PFSK-1 (cell line): Measurements from ENCODE around the gene SLC9A9.

Source experiments
- FOXP2 ChIP-seq: optimal IDR thresholded peaks from 2 replicates; pipeline ENCODE3; 2011; ENCODE audit warnings: borderline replicate concordance, control low read depth, inconsistent platforms; ENCODE audit not compliant: insufficient read depth; ENCODE audit errors: extremely low read length, extremely low read depth
- POLR2AphosphoS5 ChIP-seq: IDR thresholded peaks from 2 replicates; pipeline ENCODE4 v1.6.1; 2012; ENCODE audit warnings: low read depth, mild to moderate bottlenecking, control low read depth, low read length, moderate library complexity
- REST ChIP-seq, 2 experiments: IDR thresholded peaks; 2 replicates each; pipeline versions ENCODE4 v1.6.1 to v1.8.0; 2011 to 2012; ENCODE audit warnings: low read depth in 2 of 2, low read length in 2 of 2, control low read depth in 1 of 2, inconsistent platforms in 1 of 2, mild to moderate bottlenecking in 1 of 2, moderate library complexity in 1 of 2; ENCODE audit not compliant: insufficient read depth in 1 of 2
- SIN3A ChIP-seq: IDR thresholded peaks from 2 replicates; pipeline ENCODE4 v1.6.1; 2012; ENCODE audit warnings: mild to moderate bottlenecking, low read length, moderate library complexity, borderline replicate concordance; ENCODE audit not compliant: insufficient read depth
- TAF1 ChIP-seq: IDR thresholded peaks from 2 replicates; pipeline ENCODE4 v1.6.1; 2012; ENCODE audit warnings: low read length, control low read depth, borderline replicate concordance; ENCODE audit not compliant: insufficient read depth

The SLC9A9 gene

GRCh38 chr3:143486611-143487010, 361.7 kb downstream of the SLC9A9 start:
- TF ChIP-seq SIN3A: no peak
- TF ChIP-seq FOXP2: no peak
- TF ChIP-seq REST (IDR thresholded peaks at IDR 0.05; ENCODE audit: insufficient read depth in 1 of 2, low read depth in 2 of 2, low read length in 2 of 2): no peak
- TF ChIP-seq TAF1: no peak
- TF ChIP-seq POLR2AphosphoS5: no peak

DNA sequence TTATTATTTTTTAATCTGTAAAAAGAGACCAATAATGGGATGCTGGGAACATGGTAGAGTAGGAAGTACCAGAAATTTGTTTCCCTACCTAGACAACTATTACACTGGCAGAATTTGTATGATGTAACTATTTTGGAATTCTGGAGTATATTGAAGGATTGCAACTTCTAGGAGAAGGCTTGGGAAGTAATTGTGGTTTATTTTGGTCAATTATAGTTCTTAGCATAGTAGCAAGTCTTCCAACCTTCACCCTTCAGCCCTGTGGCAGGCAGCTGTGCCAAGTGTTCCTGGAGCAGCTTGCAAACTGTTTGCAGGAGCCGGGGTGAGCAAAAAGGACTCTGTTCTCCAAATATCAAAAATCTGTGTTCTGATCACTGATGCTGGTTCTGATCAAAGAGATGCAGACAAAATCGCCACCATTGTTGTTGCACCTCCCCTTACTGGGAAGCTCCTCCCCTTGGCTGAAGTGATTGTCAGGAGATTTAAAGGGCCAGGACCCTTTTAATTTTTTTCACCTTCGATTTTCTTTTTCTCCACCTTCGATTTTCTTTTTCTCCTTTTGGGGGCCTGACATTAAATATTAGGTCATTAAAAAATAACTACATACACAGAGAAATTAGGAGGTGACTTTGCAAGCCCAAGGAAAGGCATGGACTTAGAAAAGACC, 363.3 kb downstream of the SLC9A9 start:
- TF ChIP-seq SIN3A: no peak
- TF ChIP-seq FOXP2: no peak
- no peak for TF ChIP-seq REST (IDR thresholded peaks at IDR 0.05; ENCODE audit: insufficient read depth in 1 of 2, low read depth in 2 of 2, low read length in 2 of 2)
- TF ChIP-seq POLR2AphosphoS5: no peak
- no peak for TF ChIP-seq TAF1

DNA sequence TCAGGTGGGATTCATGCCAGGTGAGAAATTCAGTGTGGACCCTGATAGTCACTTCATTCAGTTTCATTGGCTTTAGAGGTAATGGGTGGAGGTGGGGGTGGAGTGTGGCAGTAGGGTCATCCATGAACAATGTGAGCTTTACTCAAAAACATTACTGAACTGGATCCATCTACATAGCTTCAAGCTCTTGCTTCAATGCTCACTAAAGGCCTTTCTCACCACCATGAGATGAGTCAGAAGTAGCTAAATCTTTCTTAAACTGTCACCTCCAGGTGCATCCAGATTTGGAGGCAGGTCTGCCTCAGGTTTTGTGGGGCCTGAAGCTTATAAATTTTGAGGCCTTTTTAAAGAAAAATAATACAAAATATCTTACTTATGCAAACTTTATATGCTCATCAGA, 365.1 kb downstream of the SLC9A9 start:
- TF ChIP-seq FOXP2: no peak
- TF ChIP-seq POLR2AphosphoS5: no peak
- TF ChIP-seq SIN3A: no peak
- no peak for TF ChIP-seq REST (IDR thresholded peaks at IDR 0.05; ENCODE audit: insufficient read depth in 1 of 2, low read depth in 2 of 2, low read length in 2 of 2)
- TF ChIP-seq TAF1: no peak

GRCh38 chr3:143482106-143483088, 365.9 kb downstream of the SLC9A9 start:
- no peak for TF ChIP-seq POLR2AphosphoS5
- TF ChIP-seq FOXP2: no peak
- TF ChIP-seq REST (IDR thresholded peaks at IDR 0.05; ENCODE audit: insufficient read depth in 1 of 2, low read depth in 2 of 2, low read length in 2 of 2): no peak
- no peak for TF ChIP-seq TAF1
- TF ChIP-seq SIN3A: no peak
